Astrocyte (in vitro differentiated cells and primary cell): ENCODE data around the gene GPATCH3. TPM values are rescaled to one million over a fixed set of nuclear protein-coding genes. Genes with fewer than 3 reads are reported as not detected.

Experiments
- DNase-seq: peaks from one replicate; pipeline ENCODE4 v3.0.0-alpha.2; 2010; ENCODE audit warnings: low read depth
- FAIRE-seq: peaks from 2 replicates; lab custom pipeline; 2011; peaks lifted over from hg19 to GRCh38; lab: Jason Lieb, UNC
- H2AFZ ChIP-seq: 2 replicates; pipeline ENCODE4 v1.6.0; 2012; ENCODE audit warnings: low read depth, low read length, inconsistent platforms
- H3K27ac ChIP-seq: 2 replicates; pipeline ENCODE4 v1.5.1; 2011; ENCODE audit warnings: low read depth, low read length, inconsistent platforms
- H3K27me3 ChIP-seq: 2 replicates; pipeline ENCODE4 v1.6.0; 2011; ENCODE audit warnings: low read length, inconsistent platforms; ENCODE audit not compliant: insufficient read depth
- H3K36me3 ChIP-seq: 2 replicates; pipeline ENCODE4 v1.5.1; 2011; ENCODE audit warnings: low read length, inconsistent platforms; ENCODE audit not compliant: insufficient read depth
- H3K4me1 ChIP-seq: 2 replicates; pipeline ENCODE4 v1.5.1; 2011; ENCODE audit warnings: low read length, inconsistent platforms; ENCODE audit not compliant: insufficient read depth
- H3K4me2 ChIP-seq: 2 replicates; pipeline ENCODE4 v1.6.0; 2012; ENCODE audit warnings: low read length, inconsistent platforms
- H3K4me3 ChIP-seq: 2 replicates; pipeline ENCODE4 v1.5.1; 2011; ENCODE audit warnings: low read depth, mild to moderate bottlenecking, low read length, inconsistent platforms; ENCODE audit not compliant: insufficient read depth
- H3K79me2 ChIP-seq: 2 replicates; pipeline ENCODE4 v1.6.0; 2012; ENCODE audit warnings: mild to moderate bottlenecking, low read length, inconsistent platforms; ENCODE audit not compliant: insufficient read depth
- H3K9ac ChIP-seq: 2 replicates; pipeline ENCODE4 v1.6.0; 2012; ENCODE audit warnings: mild to moderate bottlenecking, low read length, inconsistent platforms
- H3K9me3 ChIP-seq: 2 replicates; pipeline ENCODE4 v1.5.1; 2012; ENCODE audit warnings: low read depth, mild to moderate bottlenecking, low read length, inconsistent platforms; ENCODE audit not compliant: insufficient read depth
- H4K20me1 ChIP-seq: 2 replicates; pipeline ENCODE4 v1.6.0; 2012; ENCODE audit warnings: low read length, inconsistent platforms; ENCODE audit not compliant: insufficient read depth
- H3K27ac Mint-ChIP-seq: one replicate; pipeline ENCODE4 v1.8.0; 2021; ENCODE audit warnings: mild to moderate bottlenecking, mixed read lengths; ENCODE audit not compliant: unreplicated experiment
- H3K27me3 Mint-ChIP-seq: one replicate; pipeline ENCODE4 v1.8.0; 2021; ENCODE audit warnings: low read depth, mixed read lengths; ENCODE audit not compliant: unreplicated experiment
- H3K36me3 Mint-ChIP-seq: one replicate; pipeline ENCODE4 v1.8.0; 2021; ENCODE audit warnings: low read depth, mixed read lengths; ENCODE audit not compliant: unreplicated experiment
- H3K4me1 Mint-ChIP-seq: one replicate; pipeline ENCODE4 v1.8.0; 2021; ENCODE audit warnings: low read depth, mixed read lengths; ENCODE audit not compliant: unreplicated experiment
- H3K4me3 Mint-ChIP-seq: one replicate; pipeline ENCODE4 v1.8.0; 2021; ENCODE audit warnings: mild to moderate bottlenecking, moderate library complexity, mixed read lengths; ENCODE audit not compliant: unreplicated experiment
- H3K9me3 Mint-ChIP-seq: one replicate; pipeline ENCODE4 v1.8.0; 2021; ENCODE audit warnings: mild to moderate bottlenecking, mixed read lengths; ENCODE audit not compliant: unreplicated experiment
- CTCF ChIP-seq: IDR thresholded peaks from 2 replicates; pipeline ENCODE4 v1.5.1; 2011; ENCODE audit warnings: low read depth, mild to moderate bottlenecking, inconsistent platforms, low read length, moderate library complexity; ENCODE audit not compliant: insufficient read depth
- EZH2 ChIP-seq: IDR thresholded peaks from 2 replicates; pipeline ENCODE4 v1.6.1; 2012; ENCODE audit warnings: mild to moderate bottlenecking, low read length, inconsistent platforms; ENCODE audit not compliant: insufficient read depth
- total RNA-seq: library from RNA; stranded (reverse); gene quantifications from 2 replicates; pipeline ENCODE4 v1.2.1, GENCODE V29; 2021

Gene GPATCH3
- total RNA-seq, 1 donor from 2014 or later, result 12.8 TPM

- H3K4me1 ChIP-seq, result no peaks in the 10 kb centered on the region
- no peak overlapping the region for H3K9ac ChIP-seq
- no peaks in the 10 kb centered on the region for H3K79me2 ChIP-seq
- no peak for DNase-seq
- no peak for FAIRE-seq
- TF ChIP-seq EZH2, result no peak
- TF ChIP-seq CTCF, result no peak
- no peak overlapping the region for H2AFZ ChIP-seq
- Mint-ChIP-seq H3K4me3 (no peak overlapping the region), H3K27me3 (no peaks in the 10 kb centered on the region), H3K36me3 (peaks cover 12% of the 10 kb centered on the region), H3K27ac (peak overlapping the region; percentile 58), H3K9me3 (peaks cover 3% of the 10 kb centered on the region), H3K4me1 (peaks cover 9% of the 10 kb centered on the region)
- no peak overlapping the region for H3K4me3 ChIP-seq
- no peaks in the 10 kb centered on the region for H4K20me1 ChIP-seq
- no peak overlapping the region for H3K4me2 ChIP-seq
- H3K27me3 ChIP-seq, result no peaks in the 10 kb centered on the region
- no peak overlapping the region for H3K27ac ChIP-seq
- no peaks in the 10 kb centered on the region for H3K9me3 ChIP-seq
- peaks cover 8% of the 10 kb centered on the region for H3K36me3 ChIP-seq
Observed at GRCh38 chr1:26857473-26858060, 42.7 kb downstream of the GPATCH3 start.

GRCh38 chr1:26856604-26857469 lies 43.4 kb downstream of the GPATCH3 start:
- Mint-ChIP-seq H3K27ac (no peak overlapping the region), H3K4me1 (peaks cover 4% of the 10 kb centered on the region), H3K4me3 (no peak overlapping the region), H3K36me3 (peaks cover 12% of the 10 kb centered on the region), H3K27me3 (no peaks in the 10 kb centered on the region), H3K9me3 (peaks cover 3% of the 10 kb centered on the region)
- no peaks in the 10 kb centered on the region for H3K4me1 ChIP-seq
- DNase-seq, result no peak
- no peak overlapping the region for H3K9ac ChIP-seq
- H3K27ac ChIP-seq, result no peak overlapping the region
- FAIRE-seq, result no peak
- TF ChIP-seq EZH2, result no peak
- no peak for TF ChIP-seq CTCF
- peaks cover 14% of the 10 kb centered on the region for H3K36me3 ChIP-seq
- no peak overlapping the region for H3K4me2 ChIP-seq
- no peak overlapping the region for H3K4me3 ChIP-seq
- no peaks in the 10 kb centered on the region for H3K79me2 ChIP-seq
- no peak overlapping the region for H2AFZ ChIP-seq
- no peaks in the 10 kb centered on the region for H4K20me1 ChIP-seq
- H3K9me3 ChIP-seq, result no peaks in the 10 kb centered on the region
- no peaks in the 10 kb centered on the region for H3K27me3 ChIP-seq
